ENCODE measurements around the gene FHIT. TPM values are rescaled to one million over a fixed set of nuclear protein-coding genes. Genes with fewer than 3 reads are reported as not detected.

Gene FHIT
- total RNA-seq, 1 donor from 2014 or later = 11.7 TPM

GRCh38 chr3:60289341-60290121 is 961.7 kb downstream of the FHIT start:
- Mint-ChIP-seq H3K27ac (no peak overlapping the region), H3K4me1 (ENCODE audit: unreplicated experiment) (peaks cover 7% of the 10 kb centered on the region), H3K36me3 (no peaks in the 10 kb centered on the region), H3K9me3 (peaks cover 10% of the 10 kb centered on the region), H3K4me3 (no peak overlapping the region), H3K27me3 (no peaks in the 10 kb centered on the region)
- TF ChIP-seq CTCF (conservative IDR thresholded peaks at IDR 0.05) = no peak
- DNase-seq (ENCODE audit: extremely low spot score, unreplicated experiment) = no peak

- no peak for TF ChIP-seq CTCF (conservative IDR thresholded peaks at IDR 0.05)
- Mint-ChIP-seq H3K27me3 (no peaks in the 10 kb centered on the region), H3K27ac (no peak overlapping the region), H3K9me3 (no peaks in the 10 kb centered on the region), H3K36me3 (no peaks in the 10 kb centered on the region), H3K4me3 (no peak overlapping the region), H3K4me1 (ENCODE audit: unreplicated experiment) (peaks cover 2% of the 10 kb centered on the region)
- no peak for DNase-seq (ENCODE audit: extremely low spot score, unreplicated experiment)
Observed at GRCh38 chr3:60282866-60283265, 968.4 kb downstream of the FHIT start.

GRCh38 chr3:60281970-60282369 is 969.3 kb downstream of the FHIT start:
- H3K27me3 Mint-ChIP-seq = no peaks in the 10 kb centered on the region
- H3K4me1 Mint-ChIP-seq (ENCODE audit: unreplicated experiment) = peaks cover 7% of the 10 kb centered on the region
- H3K4me3 Mint-ChIP-seq = no peak overlapping the region
- no peaks in the 10 kb centered on the region for H3K9me3 Mint-ChIP-seq
- TF ChIP-seq CTCF (conservative IDR thresholded peaks at IDR 0.05) = no peak
- H3K36me3 Mint-ChIP-seq = no peaks in the 10 kb centered on the region
- H3K27ac Mint-ChIP-seq = no peak overlapping the region
- no peak for DNase-seq (ENCODE audit: extremely low spot score, unreplicated experiment)

- H3K36me3 Mint-ChIP-seq = peaks cover 3% of the 10 kb centered on the region
- TF ChIP-seq CTCF (conservative IDR thresholded peaks at IDR 0.05) = no peak
- H3K9me3 Mint-ChIP-seq = peaks cover 6% of the 10 kb centered on the region
- H3K4me3 Mint-ChIP-seq = no peak overlapping the region
- H3K27ac Mint-ChIP-seq = no peak overlapping the region
- no peak for DNase-seq (ENCODE audit: extremely low spot score, unreplicated experiment)
- H3K4me1 Mint-ChIP-seq (ENCODE audit: unreplicated experiment) = peaks cover 15% of the 10 kb centered on the region
- H3K27me3 Mint-ChIP-seq = no peaks in the 10 kb centered on the region
Observed at GRCh38 chr3:60277361-60277800, 973.9 kb downstream of the FHIT start.

- TF ChIP-seq CTCF (conservative IDR thresholded peaks at IDR 0.05) = no peak
- no peak for DNase-seq (ENCODE audit: extremely low spot score, unreplicated experiment)
- H3K27me3 Mint-ChIP-seq = no peaks in the 10 kb centered on the region
- H3K36me3 Mint-ChIP-seq = peaks cover 3% of the 10 kb centered on the region
- H3K4me1 Mint-ChIP-seq (ENCODE audit: unreplicated experiment) = peaks cover 22% of the 10 kb centered on the region
- H3K27ac Mint-ChIP-seq = no peak overlapping the region
- H3K4me3 Mint-ChIP-seq = no peak overlapping the region
- H3K9me3 Mint-ChIP-seq = peaks cover 6% of the 10 kb centered on the region
Observed at GRCh38 chr3:60276615-60277014, 974.6 kb downstream of the FHIT start.
